Stimulated activated CD4-positive, alpha-beta T cell treated with anti-CD3 and anti-CD28 coated beads, Interleukin-2, amount 100 ng/mL, for 4 hours (primary cell): Measurements from ENCODE around the gene AQP9.

Source experiments
- DNase-seq: peaks from one replicate; pipeline ENCODE4 v3.0.0-alpha.2; 2020; ENCODE audit warnings: low read depth

The AQP9 gene

GRCh38 chr15:58227706-58228543 lies 89.7 kb downstream of the AQP9 start:
- DNase-seq = peak; percentile 44

GRCh38 chr15:58228718-58229117 lies 90.5 kb downstream of the AQP9 start:
- DNase-seq = no peak

- DNase-seq = no peak
Observed at GRCh38 chr15:58229297-58229768, 91.2 kb downstream of the AQP9 start.

GRCh38 chr15:58232281-58233065 lies 94.3 kb downstream of the AQP9 start:
- DNase-seq = no peak

- no peak for DNase-seq
Observed at GRCh38 chr15:58233341-58233740, 95.2 kb downstream of the AQP9 start.
